ENCODE results near the gene SIDT2.
"Not testable (repeated sequence)": the region's sequence is repeated elsewhere in the genome, so short reads cannot be mapped to it uniquely, and the experiment has no call there.

SIDT2 gene

GRCh38 chr11:117171404-117172061 lies 7.0 kb upstream of the SIDT2 start:
- in situ Hi-C loops (cut with MboI; ENCODE audit: low sequenced_read_pairs): no loop called here

- in situ Hi-C loops (cut with MboI; ENCODE audit: low sequenced_read_pairs): no loop called here
Observed at GRCh38 chr11:117172724-117173421, 5.7 kb upstream of the SIDT2 start.

- in situ Hi-C loops (cut with MboI; ENCODE audit: low sequenced_read_pairs): no loop called here
Observed at GRCh38 chr11:117175104-117175503, 3.4 kb upstream of the SIDT2 start.

- in situ Hi-C loops (cut with MboI; ENCODE audit: low sequenced_read_pairs): no loop called here
Observed at GRCh38 chr11:117175781-117176180, 2.8 kb upstream of the SIDT2 start.

- in situ Hi-C loops (cut with MboI; ENCODE audit: low sequenced_read_pairs): no loop called here
Observed at GRCh38 chr11:117176186-117176585, 2.4 kb upstream of the SIDT2 start.

GRCh38 chr11:117177534-117178209 lies 871 bp upstream of the SIDT2 start:
- in situ Hi-C loops (cut with MboI; ENCODE audit: low sequenced_read_pairs): no loop called here

- in situ Hi-C loops (cut with MboI; ENCODE audit: low sequenced_read_pairs): no loop called here
Observed at GRCh38 chr11:117179048-117179999, 781 bp downstream of the SIDT2 start.

- in situ Hi-C loops (cut with MboI; ENCODE audit: low sequenced_read_pairs): no loop called here
Observed at GRCh38 chr11:117180020-117180419, 1.5 kb downstream of the SIDT2 start.

GRCh38 chr11:117180661-117181585 lies 2.4 kb downstream of the SIDT2 start:
- in situ Hi-C loops (cut with MboI; ENCODE audit: low sequenced_read_pairs): no loop called here

- in situ Hi-C loops (cut with MboI; ENCODE audit: low sequenced_read_pairs): no loop called here
Observed at GRCh38 chr11:117181586-117182550, 3.3 kb downstream of the SIDT2 start.

GRCh38 chr11:117182551-117182935 lies 4.0 kb downstream of the SIDT2 start:
- in situ Hi-C loops (cut with MboI; ENCODE audit: low sequenced_read_pairs): no loop called here

- in situ Hi-C loops (cut with MboI; ENCODE audit: low sequenced_read_pairs): not testable (repeated sequence)
Observed at GRCh38 chr11:117183178-117183577, 4.6 kb downstream of the SIDT2 start.

- in situ Hi-C loops (cut with MboI; ENCODE audit: low sequenced_read_pairs): no loop called here
Observed at GRCh38 chr11:117183724-117184349, 5.3 kb downstream of the SIDT2 start.

GRCh38 chr11:117185736-117186430 lies 7.3 kb downstream of the SIDT2 start:
- in situ Hi-C loops (cut with MboI; ENCODE audit: low sequenced_read_pairs): no loop called here

GRCh38 chr11:117186431-117186761 lies 7.9 kb downstream of the SIDT2 start:
- in situ Hi-C loops (cut with MboI; ENCODE audit: low sequenced_read_pairs): no loop called here

- in situ Hi-C loops (cut with MboI; ENCODE audit: low sequenced_read_pairs): no loop called here
Observed at GRCh38 chr11:117187007-117187406, 8.5 kb downstream of the SIDT2 start.

- in situ Hi-C loops (cut with MboI; ENCODE audit: low sequenced_read_pairs): no loop called here
Observed at GRCh38 chr11:117187428-117187798, 8.9 kb downstream of the SIDT2 start.
